Measurements from ENCODE around the gene ATP2B2.

ATP2B2 gene

DNA sequence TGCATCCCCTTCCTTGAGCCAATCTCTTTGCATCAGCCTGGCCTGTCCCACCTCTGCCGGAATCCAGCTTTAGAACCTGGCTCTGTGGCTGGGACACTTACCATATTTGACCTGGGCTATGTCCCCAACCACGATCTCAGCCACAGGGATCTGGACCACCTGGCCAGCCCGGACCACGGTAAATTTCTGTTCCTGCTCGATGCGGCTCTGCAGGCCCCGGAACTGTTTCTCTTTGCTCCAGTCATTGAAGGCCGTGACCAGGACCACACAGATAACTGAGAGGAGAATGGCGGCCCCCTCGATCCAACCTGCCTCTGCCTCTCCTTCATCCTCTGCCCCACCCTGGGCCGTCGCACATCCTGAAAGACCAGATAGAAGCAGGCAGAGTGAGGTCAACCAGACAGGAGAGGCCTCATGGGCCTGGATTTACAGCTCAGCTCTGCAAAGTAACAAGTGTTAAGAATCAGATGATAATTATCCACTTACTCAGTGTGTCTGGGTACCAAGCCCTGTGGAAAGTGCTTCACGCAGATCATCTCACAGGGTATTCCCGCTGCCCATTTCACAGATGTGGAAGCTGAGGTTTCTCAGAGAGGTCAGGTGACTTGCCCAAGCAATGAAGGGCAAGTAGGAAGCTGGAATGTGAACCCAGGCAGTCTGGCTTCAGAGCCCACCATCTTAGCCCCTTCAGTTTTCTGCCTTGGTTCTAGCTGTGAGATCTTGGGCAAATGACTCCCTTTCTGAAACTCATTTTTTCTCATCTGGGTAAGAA is 103.2 kb downstream of the ATP2B2 start:
- in situ Hi-C loops (cut with MboI; ENCODE audit: low pct_unique_long_range_greater_than_20kb, low sequenced_read_pairs, unreplicated experiment) = no loop called here
- no peak for DNase-seq (ENCODE audit: low spot score)
- no peak for TF ChIP-seq CTCF (IDR thresholded peaks at IDR 0.05; ENCODE audit: extremely low read depth, insufficient read depth, missing control alignments)

GRCh38 chr3:10400749-10401495 is 104.5 kb downstream of the ATP2B2 start:
- no peak for DNase-seq (ENCODE audit: low spot score)
- TF ChIP-seq CTCF (IDR thresholded peaks at IDR 0.05; ENCODE audit: extremely low read depth, insufficient read depth, missing control alignments) = no peak
- in situ Hi-C loops (cut with MboI; ENCODE audit: low pct_unique_long_range_greater_than_20kb, low sequenced_read_pairs, unreplicated experiment) = no loop called here

- no peak for TF ChIP-seq CTCF (IDR thresholded peaks at IDR 0.05; ENCODE audit: extremely low read depth, insufficient read depth, missing control alignments)
- DNase-seq (ENCODE audit: low spot score) = no peak
- in situ Hi-C loops (cut with MboI; ENCODE audit: low pct_unique_long_range_greater_than_20kb, low sequenced_read_pairs, unreplicated experiment) = no loop called here
Observed at GRCh38 chr3:10400050-10400748, 105.2 kb downstream of the ATP2B2 start.

GRCh38 chr3:10399634-10400033 is 105.8 kb downstream of the ATP2B2 start:
- no peak for DNase-seq (ENCODE audit: low spot score)
- TF ChIP-seq CTCF (IDR thresholded peaks at IDR 0.05; ENCODE audit: extremely low read depth, insufficient read depth, missing control alignments) = no peak
- in situ Hi-C loops (cut with MboI; ENCODE audit: low pct_unique_long_range_greater_than_20kb, low sequenced_read_pairs, unreplicated experiment) = no loop called here

- TF ChIP-seq CTCF (IDR thresholded peaks at IDR 0.05; ENCODE audit: extremely low read depth, insufficient read depth, missing control alignments) = no peak
Observed at GRCh38 chr3:10398341-10398740, 107.0 kb downstream of the ATP2B2 start.

GRCh38 chr3:10397879-10398278 is 107.5 kb downstream of the ATP2B2 start:
- no peak for TF ChIP-seq CTCF (IDR thresholded peaks at IDR 0.05; ENCODE audit: extremely low read depth, insufficient read depth, missing control alignments)
- no peak for DNase-seq (ENCODE audit: low spot score)
- in situ Hi-C loops (cut with MboI; ENCODE audit: low pct_unique_long_range_greater_than_20kb, low sequenced_read_pairs, unreplicated experiment) = no loop called here

More at GRCh38 chr3:10398341-10398740, 107.0 kb downstream of the ATP2B2 start:
- in situ Hi-C loops (cut with MboI; ENCODE audit: low pct_unique_long_range_greater_than_20kb, low sequenced_read_pairs, unreplicated experiment) = no loop called here
- DNase-seq (ENCODE audit: low spot score) = no peak

Measured in GM13977 (cell line).